ENCODE data around the gene LYPLAL1. TPM values are rescaled to one million over a fixed set of nuclear protein-coding genes. Genes with fewer than 3 reads are reported as not detected.

The LYPLAL1 gene
- total RNA-seq, 1 experiment from 2014 or later: 40.0 TPM

DNA sequence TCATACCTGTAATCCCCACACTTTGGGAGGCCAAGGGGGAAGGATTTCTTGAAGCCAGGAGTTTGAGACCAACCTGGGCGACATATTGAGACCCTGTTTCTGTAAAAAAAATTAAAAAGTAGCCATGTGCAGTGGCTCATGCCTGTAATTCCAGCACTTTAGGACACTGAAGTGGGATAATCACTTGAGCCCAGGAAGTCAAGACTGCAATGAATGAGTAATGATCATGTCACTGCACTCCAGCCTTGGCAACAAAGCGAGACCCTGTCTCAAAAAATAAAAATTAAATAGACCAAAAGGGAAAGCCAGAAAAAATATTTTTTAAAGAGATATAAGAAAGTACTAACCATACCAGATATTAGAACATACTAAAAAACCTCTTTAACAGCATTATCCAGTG lies 44.7 kb upstream of the LYPLAL1 start (continued):
- no peak for TF ChIP-seq YY1 (IDR thresholded peaks at IDR 0.05; ENCODE audit: extremely low read depth, insufficient replicate concordance, low read depth, low read length)
- no peak for TF ChIP-seq SIN3A (IDR thresholded peaks at IDR 0.05; ENCODE audit: low read depth)
- TF ChIP-seq, protein P1, sequence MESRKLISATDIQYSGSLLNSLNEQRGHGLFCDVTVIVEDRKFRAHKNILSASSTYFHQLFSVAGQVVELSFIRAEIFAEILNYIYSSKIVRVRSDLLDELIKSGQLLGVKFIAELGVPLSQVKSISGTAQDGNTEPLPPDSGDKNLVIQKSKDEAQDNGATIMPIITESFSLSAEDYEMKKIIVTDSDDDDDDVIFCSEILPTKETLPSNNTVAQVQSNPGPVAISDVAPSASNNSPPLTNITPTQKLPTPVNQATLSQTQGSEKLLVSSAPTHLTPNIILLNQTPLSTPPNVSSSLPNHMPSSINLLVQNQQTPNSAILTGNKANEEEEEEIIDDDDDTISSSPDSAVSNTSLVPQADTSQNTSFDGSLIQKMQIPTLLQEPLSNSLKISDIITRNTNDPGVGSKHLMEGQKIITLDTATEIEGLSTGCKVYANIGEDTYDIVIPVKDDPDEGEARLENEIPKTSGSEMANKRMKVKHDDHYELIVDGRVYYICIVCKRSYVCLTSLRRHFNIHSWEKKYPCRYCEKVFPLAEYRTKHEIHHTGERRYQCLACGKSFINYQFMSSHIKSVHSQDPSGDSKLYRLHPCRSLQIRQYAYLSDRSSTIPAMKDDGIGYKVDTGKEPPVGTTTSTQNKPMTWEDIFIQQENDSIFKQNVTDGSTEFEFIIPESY (IDR thresholded peaks at IDR 0.05; ENCODE audit: extremely low read depth, insufficient replicate concordance, low read length): no peak
- no peak for TF ChIP-seq ZNF274 (IDR thresholded peaks at IDR 0.05; ENCODE audit: low read depth, low read length)
- TF ChIP-seq POLR2AphosphoS5 (IDR thresholded peaks at IDR 0.05; ENCODE audit: low read depth, low read length): no peak

DNA sequence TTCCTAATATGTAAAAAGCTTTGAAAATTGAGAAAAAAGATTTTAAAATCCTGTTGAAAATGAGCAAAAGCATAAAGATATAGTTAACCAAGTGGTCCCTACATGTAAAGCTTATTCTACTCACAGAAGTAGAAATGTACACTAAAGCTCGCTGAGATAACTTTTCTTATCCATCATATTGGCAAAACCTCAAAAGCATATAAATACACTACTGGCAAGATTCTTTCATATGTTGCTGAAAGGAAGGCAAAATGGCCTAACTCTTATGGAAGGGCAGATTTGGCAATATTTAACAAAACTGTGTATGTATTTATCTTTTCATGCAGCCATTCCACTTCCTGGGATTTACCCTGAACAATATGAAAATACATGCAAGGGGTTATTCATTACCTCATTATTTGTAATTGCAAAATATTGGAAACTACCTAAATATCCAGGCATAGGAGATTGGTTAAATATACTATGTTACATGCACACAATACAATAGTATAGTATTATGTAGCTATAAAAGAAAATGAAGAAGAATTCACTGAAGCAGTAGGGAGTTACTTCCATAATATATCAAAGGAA lies 43.2 kb upstream of the LYPLAL1 start:
- H3K4me3 ChIP-seq (replicated peaks in 1 of 2; ENCODE audit: low read depth in 1 of 2, low read length in 2 of 2): no peak overlapping the region
- H3K36me3 ChIP-seq (ENCODE audit: control insufficient read depth in 1 of 2, insufficient read depth in 2 of 2, low read length in 2 of 2): no peaks in the 10 kb centered on the region
- no peak overlapping the region for H2AFZ ChIP-seq (ENCODE audit: low read depth, low read length, poor library complexity, severe bottlenecking)
- RAD21 ChIA-PET (ENCODE audit: low non-redundant PET in 1 of 2, low total read pairs in 2 of 2, uncharacterized antibody in 2 of 2, unreplicated experiment in 2 of 2): no interaction called here
- ATAC-seq (no peak), DNase-seq (ENCODE audit: low read depth, low spot score) (no peak)
- POLR2A ChIA-PET: no interaction called here
- TF ChIP-seq FOSL1 (IDR thresholded peaks at IDR 0.05; ENCODE audit: low read depth): no peak
- no peak for TF ChIP-seq TCF7L2 (IDR thresholded peaks at IDR 0.05; ENCODE audit: borderline replicate concordance, extremely low read depth, insufficient read depth, insufficient read length)
- TF ChIP-seq, protein P2, sequence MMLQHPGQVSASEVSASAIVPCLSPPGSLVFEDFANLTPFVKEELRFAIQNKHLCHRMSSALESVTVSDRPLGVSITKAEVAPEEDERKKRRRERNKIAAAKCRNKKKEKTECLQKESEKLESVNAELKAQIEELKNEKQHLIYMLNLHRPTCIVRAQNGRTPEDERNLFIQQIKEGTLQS (IDR thresholded peaks at IDR 0.05): no peak
- no peak for TF ChIP-seq YY1 (IDR thresholded peaks at IDR 0.05; ENCODE audit: extremely low read depth, insufficient replicate concordance, low read depth, low read length)
- TF ChIP-seq EGR1 (IDR thresholded peaks at IDR 0.05; ENCODE audit: low read depth): no peak
- no peak for TF ChIP-seq POLR2A (IDR thresholded peaks at IDR 0.05; ENCODE audit: borderline replicate concordance, extremely low read depth, insufficient read depth, insufficient read length)
- no peak for TF ChIP-seq CEBPB (IDR thresholded peaks at IDR 0.05; ENCODE audit: low read depth)
- no peak for TF ChIP-seq ELF1 (IDR thresholded peaks at IDR 0.05; ENCODE audit: borderline replicate concordance, low read depth)
- no peak for TF ChIP-seq SP1 (IDR thresholded peaks at IDR 0.05; ENCODE audit: low read depth)
- no peak for TF ChIP-seq RAD21 (IDR thresholded peaks at IDR 0.05; ENCODE audit: low read depth)
- H4K20me1 ChIP-seq (ENCODE audit: insufficient read depth): no peaks in the 10 kb centered on the region
- no peak overlapping the region for H3K4me2 ChIP-seq (ENCODE audit: low read length)
- H3K79me2 ChIP-seq (ENCODE audit: insufficient read depth, low read length): no peaks in the 10 kb centered on the region
- CTCF ChIA-PET: no interaction called here
- no TSS peak for BruUV-seq (replicated peaks)
- no peak overlapping the region for H3K27ac ChIP-seq (ENCODE audit: low read depth, low read length)
- intact Hi-C loops (cut with micrococcal nuclease): no loop called here
- no peaks in the 10 kb centered on the region for H3K4me1 ChIP-seq (ENCODE audit: control insufficient read depth in 1 of 2, insufficient read depth in 2 of 2, low read length in 2 of 2)
- no peaks in the 10 kb centered on the region for H3K27me3 ChIP-seq (ENCODE audit: insufficient read depth, low read length)
- H3K9me2 ChIP-seq (ENCODE audit: insufficient read depth): no peaks in the 10 kb centered on the region
- no peaks in the 10 kb centered on the region for H3K9me3 ChIP-seq (ENCODE audit: control insufficient read depth in 1 of 2, insufficient read depth in 1 of 2, low read depth in 1 of 2, low read length in 2 of 2)
- H3K9ac ChIP-seq (ENCODE audit: low read length): no peak overlapping the region
